ENCODE data around the gene RBBP6. TPM values are rescaled to one million over a fixed set of nuclear protein-coding genes. Genes with fewer than 3 reads are reported as not detected.

Gene RBBP6
- total and polyA plus RNA-seq, 2 donors (not counting 3 experiments of a cell fraction or from before 2014, with no cell fraction given) = 16.8 to 52.1 TPM

- Histone ChIP-seq H3K9ac (replicated peaks; ENCODE audit: extremely low read depth, insufficient read depth, low read length) (no peak overlapping the region), H4K20me1 (replicated peaks; ENCODE audit: control insufficient read depth, extremely low read depth, insufficient read depth, low read length) (no peaks in the 10 kb centered on the region), H3K4me2 (ENCODE audit: insufficient read depth, low read length) (no peak overlapping the region), H3K4me1 (ENCODE audit: control insufficient read depth, extremely low read depth, insufficient read depth, low read length) (peaks cover 6% of the 10 kb centered on the region), H3K27ac (ENCODE audit: insufficient read depth, low read depth, low read length) (no peak overlapping the region), H3K79me2 (ENCODE audit: control insufficient read depth, insufficient read depth, low read length) (no peaks in the 10 kb centered on the region), H3K27me3 (ENCODE audit: control insufficient read depth in 2 of 2, insufficient read depth in 2 of 2, low read length in 2 of 2) (peaks cover 5 to 24% of the 10 kb centered on the region in 2 experiments), H3K9me3 (replicated peaks; ENCODE audit: control insufficient read depth, insufficient read depth, low read length) (no peaks in the 10 kb centered on the region), H2AFZ (ENCODE audit: low read depth, low read length) (no peak overlapping the region), H3K9me1 (replicated peaks; ENCODE audit: control insufficient read depth, extremely low read depth, insufficient read depth, low read length) (no peaks in the 10 kb centered on the region), H3K4me3 (replicated peaks in 1 of 3; ENCODE audit: insufficient read depth in 1 of 3, low read depth in 1 of 3, low read length in 3 of 3) (no peak overlapping the region), H3K36me3 (ENCODE audit: control insufficient read depth in 2 of 2, extremely low read depth in 1 of 2, insufficient read depth in 2 of 2, low read length in 2 of 2) (no peaks in the 10 kb centered on the region)
- ChIA-PET CTCF (interaction anchor here (0.8 to 2.3 kb wide), 4 partner anchors 8 to 79 kb away, joined by 3 to 13 read pairs (median 4); no protein-coding TSS in a partner anchor), POLR2A (no interaction called here)
- TF ChIP-seq GATA2 (IDR thresholded peaks at IDR 0.05; ENCODE audit: insufficient read depth, insufficient read length, low read depth, low read length) = no peak
- no peak for TF ChIP-seq POLR2AphosphoS5 (IDR thresholded peaks at IDR 0.05; ENCODE audit: insufficient read depth, low read depth, low read length)
- TF ChIP-seq CTCF (IDR thresholded peaks at IDR 0.05; ENCODE audit: extremely low read depth in 1 of 2, insufficient read depth in 1 of 2, low read depth in 1 of 2, low read length in 2 of 2) = no peak
- no peak for TF ChIP-seq FOS (IDR thresholded peaks at IDR 0.05; ENCODE audit: borderline replicate concordance, insufficient read depth, low read length)
- TF ChIP-seq MAX (IDR thresholded peaks at IDR 0.05; ENCODE audit: insufficient read depth, insufficient read length) = no peak
- TF ChIP-seq JUN (IDR thresholded peaks at IDR 0.05; ENCODE audit: borderline replicate concordance, insufficient read depth, insufficient read length, low read depth) = no peak
- TF ChIP-seq POLR2A (IDR thresholded peaks at IDR 0.05; ENCODE audit: low read depth, low read length) = no peak
- TF ChIP-seq EZH2 (IDR thresholded peaks at IDR 0.05; ENCODE audit: borderline replicate concordance, low read depth, low read length, severe bottlenecking) = no peak
- TF ChIP-seq MYC (IDR thresholded peaks at IDR 0.05; ENCODE audit: low read depth, low read length) = no peak
- no peak for DNase-seq (ENCODE audit: low read depth, low spot score)
- no TSS peak for BruUV-seq (replicated peaks)
- intact Hi-C loops (cut with micrococcal nuclease) = no loop called here
- FAIRE-seq = no peak
- dilution Hi-C loops (cut with MboI; ENCODE audit: extremely low pct_ligation_motif_present, low sequenced_read_pairs) = no loop called here
Observed at GRCh38 chr16:24611310-24611709, 71.9 kb downstream of the RBBP6 start.

All from endothelial cell of umbilical vein (primary cell).